Hematopoietic multipotent progenitor cell treated with erythropoietin and hydrocortisone succinate and interleukin-3 and kit ligand, for 4 days (in vitro differentiated cells): ENCODE data around the gene XRCC5.
"Not testable (repeated sequence)": the region's sequence is repeated elsewhere in the genome, so short reads cannot be mapped to it uniquely, and the experiment has no call there.

ENCODE experiments used
- DNase-seq: peaks from one replicate; pipeline ENCODE4 v3.0.0-alpha.2; 2015

The XRCC5 gene

GRCh38 chr2:216206041-216206703 lies 97.0 kb downstream of the XRCC5 start:
- DNase-seq, result no peak

- no peak for DNase-seq
Observed at GRCh38 chr2:216206821-216207220, 97.7 kb downstream of the XRCC5 start.

- DNase-seq, result not testable (repeated sequence)
Observed at GRCh38 chr2:216208661-216209060, 99.5 kb downstream of the XRCC5 start.

- peak; percentile 53 for DNase-seq
Observed at GRCh38 chr2:216210701-216211540, 101.8 kb downstream of the XRCC5 start.

- DNase-seq, result no peak
Observed at GRCh38 chr2:216211614-216212145, 102.5 kb downstream of the XRCC5 start.

- DNase-seq, result no peak
Observed at GRCh38 chr2:216214768-216215167, 105.6 kb downstream of the XRCC5 start.

GRCh38 chr2:216215658-216216390 lies 106.7 kb downstream of the XRCC5 start:
- DNase-seq, result peak; percentile 69

GRCh38 chr2:216216951-216217903 lies 108.1 kb downstream of the XRCC5 start:
- peak; percentile 28 for DNase-seq

GRCh38 chr2:216217904-216218260 lies 108.7 kb downstream of the XRCC5 start:
- DNase-seq, result no peak

- peak; percentile 60 for DNase-seq
Observed at GRCh38 chr2:216219861-216220260, 110.7 kb downstream of the XRCC5 start.

GRCh38 chr2:216220976-216221375 lies 111.8 kb downstream of the XRCC5 start:
- no peak for DNase-seq

GRCh38 chr2:216221811-216222210 lies 112.7 kb downstream of the XRCC5 start:
- DNase-seq, result peak; percentile 35

- DNase-seq, result peak; percentile 61
Observed at GRCh38 chr2:216222650-216223352, 113.7 kb downstream of the XRCC5 start.

- DNase-seq, result no peak
Observed at GRCh38 chr2:216224388-216224787, 115.2 kb downstream of the XRCC5 start.

- DNase-seq, result no peak
Observed at GRCh38 chr2:216229277-216229914, 120.2 kb downstream of the XRCC5 start.

- DNase-seq, result no peak
Observed at GRCh38 chr2:216231867-216232266, 122.7 kb downstream of the XRCC5 start.

GRCh38 chr2:216232721-216233120 lies 123.6 kb downstream of the XRCC5 start:
- no peak for DNase-seq

GRCh38 chr2:216233281-216233995 lies 124.3 kb downstream of the XRCC5 start:
- no peak for DNase-seq

GRCh38 chr2:216234106-216234505 lies 125.0 kb downstream of the XRCC5 start:
- DNase-seq, result no peak

- no peak for DNase-seq
Observed at GRCh38 chr2:216235462-216235861, 126.3 kb downstream of the XRCC5 start.
